Measurements from ENCODE around the gene SWAP70. TPM values are rescaled to one million over a fixed set of nuclear protein-coding genes. Genes with fewer than 3 reads are reported as not detected.

Gene SWAP70
- total RNA-seq, 1 donor from 2014 or later, result 18.0 TPM

GRCh38 chr11:9629064-9629463 lies 34.8 kb upstream of the SWAP70 start:
- no peak for TF ChIP-seq CTCF (IDR thresholded peaks at IDR 0.05; ENCODE audit: insufficient read depth, low read length, poor library complexity, severe bottlenecking)
- Histone ChIP-seq H3K4me3 (ENCODE audit: low read depth, low read length) (no peak overlapping the region), H3K27me3 (ENCODE audit: control insufficient read depth, insufficient read depth, low read length) (no peaks in the 10 kb centered on the region), H3K36me3 (ENCODE audit: control insufficient read depth, insufficient read depth, low read length) (no peaks in the 10 kb centered on the region)
- DNase-seq (ENCODE audit: low read depth), result no peak

- no peak for TF ChIP-seq CTCF (IDR thresholded peaks at IDR 0.05; ENCODE audit: insufficient read depth, low read length, poor library complexity, severe bottlenecking)
Measured at GRCh38 chr11:9633679-9634078, 30.2 kb upstream of the SWAP70 start.

GRCh38 chr11:9636691-9637090 lies 27.2 kb upstream of the SWAP70 start:
- TF ChIP-seq CTCF (IDR thresholded peaks at IDR 0.05; ENCODE audit: insufficient read depth, low read length, poor library complexity, severe bottlenecking), result no peak
- H3K36me3 ChIP-seq (ENCODE audit: control insufficient read depth, insufficient read depth, low read length), result no peaks in the 10 kb centered on the region
- H3K27me3 ChIP-seq (ENCODE audit: control insufficient read depth, insufficient read depth, low read length), result no peaks in the 10 kb centered on the region
- no peak overlapping the region for H3K4me3 ChIP-seq (ENCODE audit: low read depth, low read length)
- no peak for DNase-seq (ENCODE audit: low read depth)

More at GRCh38 chr11:9633679-9634078, 30.2 kb upstream of the SWAP70 start:
- no peak overlapping the region for H3K4me3 ChIP-seq (ENCODE audit: low read depth, low read length)
- H3K36me3 ChIP-seq (ENCODE audit: control insufficient read depth, insufficient read depth, low read length), result no peaks in the 10 kb centered on the region
- DNase-seq (ENCODE audit: low read depth), result no peak
- no peaks in the 10 kb centered on the region for H3K27me3 ChIP-seq (ENCODE audit: control insufficient read depth, insufficient read depth, low read length)

GRCh38 chr11:9639099-9639498 lies 24.8 kb upstream of the SWAP70 start:
- Histone ChIP-seq H3K36me3 (ENCODE audit: control insufficient read depth, insufficient read depth, low read length) (no peaks in the 10 kb centered on the region), H3K4me3 (ENCODE audit: low read depth, low read length) (no peak overlapping the region), H3K27me3 (ENCODE audit: control insufficient read depth, insufficient read depth, low read length) (no peaks in the 10 kb centered on the region)
- TF ChIP-seq CTCF (IDR thresholded peaks at IDR 0.05; ENCODE audit: insufficient read depth, low read length, poor library complexity, severe bottlenecking), result no peak
- DNase-seq (ENCODE audit: low read depth), result no peak

GRCh38 chr11:9639985-9640384 lies 23.9 kb upstream of the SWAP70 start:
- DNase-seq (ENCODE audit: low read depth), result no peak
- Histone ChIP-seq H3K27me3 (ENCODE audit: control insufficient read depth, insufficient read depth, low read length) (no peaks in the 10 kb centered on the region), H3K36me3 (ENCODE audit: control insufficient read depth, insufficient read depth, low read length) (no peaks in the 10 kb centered on the region), H3K4me3 (ENCODE audit: low read depth, low read length) (no peak overlapping the region)
- TF ChIP-seq CTCF (IDR thresholded peaks at IDR 0.05; ENCODE audit: insufficient read depth, low read length, poor library complexity, severe bottlenecking), result no peak

- Histone ChIP-seq H3K27me3 (ENCODE audit: control insufficient read depth, insufficient read depth, low read length) (no peaks in the 10 kb centered on the region), H3K36me3 (ENCODE audit: control insufficient read depth, insufficient read depth, low read length) (no peaks in the 10 kb centered on the region), H3K4me3 (ENCODE audit: low read depth, low read length) (no peak overlapping the region)
- DNase-seq (ENCODE audit: low read depth), result no peak
- no peak for TF ChIP-seq CTCF (IDR thresholded peaks at IDR 0.05; ENCODE audit: insufficient read depth, low read length, poor library complexity, severe bottlenecking)
Measured at GRCh38 chr11:9642894-9643293, 21.0 kb upstream of the SWAP70 start.

Data from kidney epithelial cell (primary cell).